ENCODE results near the gene TUBGCP6. TPM values are rescaled to one million over a fixed set of nuclear protein-coding genes. Genes with fewer than 3 reads are reported as not detected.
A peak's percentile ranks its signal among the peaks of the same experiment; 100 is the strongest.

The TUBGCP6 gene
- total RNA-seq, 1 donor from 2014 or later: 54.4 TPM

DNA sequence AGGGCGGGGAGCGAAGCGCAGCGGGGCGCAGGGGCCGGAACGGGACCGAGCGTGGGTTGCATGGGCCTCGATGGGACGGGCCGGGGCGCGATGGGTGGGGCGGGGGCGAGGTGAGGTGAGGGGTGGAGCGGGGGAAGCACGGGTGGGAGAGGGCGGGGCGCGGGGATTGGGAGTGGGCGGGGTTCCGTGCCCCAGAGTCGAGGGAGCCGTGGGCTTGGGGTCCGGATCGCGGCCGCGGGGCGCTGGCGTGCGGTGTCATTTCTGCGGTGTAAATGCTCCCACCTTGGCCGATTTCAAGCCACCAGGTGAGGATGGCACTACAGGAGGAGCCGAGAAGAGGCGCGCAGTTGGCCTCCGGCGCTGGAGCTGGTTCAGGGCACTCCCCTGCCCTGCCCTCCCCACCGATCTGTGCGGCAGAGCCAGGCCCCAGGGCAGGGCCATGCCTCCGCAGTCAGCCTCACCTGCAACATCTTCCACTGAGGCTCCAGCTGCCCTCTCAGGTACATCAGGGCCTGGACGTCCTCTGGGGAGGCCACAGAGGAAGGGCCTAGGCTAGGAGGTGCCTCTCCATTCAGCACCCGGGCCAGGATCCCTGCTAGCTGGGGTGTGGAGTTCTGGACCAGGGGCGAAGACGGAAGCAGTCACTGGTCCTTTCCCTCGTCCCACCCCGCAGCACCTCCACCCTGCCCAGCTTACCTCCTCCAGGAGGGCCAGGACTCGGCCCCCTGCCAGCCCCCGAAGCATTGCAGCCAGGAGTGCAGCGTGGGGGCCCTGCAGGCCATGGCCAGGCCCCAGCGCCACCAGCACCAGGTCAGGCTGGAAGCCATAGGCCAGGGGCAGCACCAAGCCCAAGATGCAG, 620 bp upstream of the TUBGCP6 start:
- H3K27ac Mint-ChIP-seq (ENCODE audit: unreplicated experiment): peak overlapping the region; percentile 98
- H3K9me3 Mint-ChIP-seq: no peaks in the 10 kb centered on the region
- peaks cover 2% of the 10 kb centered on the region for H3K27me3 Mint-ChIP-seq (ENCODE audit: low read depth)
- no peak for DNase-seq (ENCODE audit: low read depth, low spot score)
- H3K4me1 Mint-ChIP-seq: peaks cover 46% of the 10 kb centered on the region
- H3K36me3 Mint-ChIP-seq (ENCODE audit: low read depth): peaks cover 4% of the 10 kb centered on the region
- peak overlapping the region; percentile 98 for H3K4me3 Mint-ChIP-seq
- TF ChIP-seq, protein P1, sequence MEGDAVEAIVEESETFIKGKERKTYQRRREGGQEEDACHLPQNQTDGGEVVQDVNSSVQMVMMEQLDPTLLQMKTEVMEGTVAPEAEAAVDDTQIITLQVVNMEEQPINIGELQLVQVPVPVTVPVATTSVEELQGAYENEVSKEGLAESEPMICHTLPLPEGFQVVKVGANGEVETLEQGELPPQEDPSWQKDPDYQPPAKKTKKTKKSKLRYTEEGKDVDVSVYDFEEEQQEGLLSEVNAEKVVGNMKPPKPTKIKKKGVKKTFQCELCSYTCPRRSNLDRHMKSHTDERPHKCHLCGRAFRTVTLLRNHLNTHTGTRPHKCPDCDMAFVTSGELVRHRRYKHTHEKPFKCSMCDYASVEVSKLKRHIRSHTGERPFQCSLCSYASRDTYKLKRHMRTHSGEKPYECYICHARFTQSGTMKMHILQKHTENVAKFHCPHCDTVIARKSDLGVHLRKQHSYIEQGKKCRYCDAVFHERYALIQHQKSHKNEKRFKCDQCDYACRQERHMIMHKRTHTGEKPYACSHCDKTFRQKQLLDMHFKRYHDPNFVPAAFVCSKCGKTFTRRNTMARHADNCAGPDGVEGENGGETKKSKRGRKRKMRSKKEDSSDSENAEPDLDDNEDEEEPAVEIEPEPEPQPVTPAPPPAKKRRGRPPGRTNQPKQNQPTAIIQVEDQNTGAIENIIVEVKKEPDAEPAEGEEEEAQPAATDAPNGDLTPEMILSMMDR (conservative IDR thresholded peaks at IDR 0.05): no peak

GRCh38 chr22:50243685-50244419, 971 bp downstream of the TUBGCP6 start:
- peaks cover 4% of the 10 kb centered on the region for H3K36me3 Mint-ChIP-seq (ENCODE audit: low read depth)
- no peaks in the 10 kb centered on the region for H3K9me3 Mint-ChIP-seq
- peak overlapping the region; percentile 98 for H3K4me3 Mint-ChIP-seq
- DNase-seq (ENCODE audit: low read depth, low spot score): no peak
- TF ChIP-seq, protein P1 (conservative IDR thresholded peaks at IDR 0.05): no peak
- H3K27me3 Mint-ChIP-seq (ENCODE audit: low read depth): peaks cover 2% of the 10 kb centered on the region
- H3K27ac Mint-ChIP-seq (ENCODE audit: unreplicated experiment): peak overlapping the region; percentile 98
- H3K4me1 Mint-ChIP-seq: peaks cover 42% of the 10 kb centered on the region

- H3K4me3 Mint-ChIP-seq: peak overlapping the region; percentile 98
- H3K36me3 Mint-ChIP-seq (ENCODE audit: low read depth): peaks cover 4% of the 10 kb centered on the region
- TF ChIP-seq, protein P1 (conservative IDR thresholded peaks at IDR 0.05): no peak
- H3K27me3 Mint-ChIP-seq (ENCODE audit: low read depth): peaks cover 2% of the 10 kb centered on the region
- DNase-seq (ENCODE audit: low read depth, low spot score): no peak
- H3K27ac Mint-ChIP-seq (ENCODE audit: unreplicated experiment): no peak overlapping the region
- no peaks in the 10 kb centered on the region for H3K9me3 Mint-ChIP-seq
- peaks cover 37% of the 10 kb centered on the region for H3K4me1 Mint-ChIP-seq
Observed at GRCh38 chr22:50242406-50242949, 2.3 kb downstream of the TUBGCP6 start.

DNA sequence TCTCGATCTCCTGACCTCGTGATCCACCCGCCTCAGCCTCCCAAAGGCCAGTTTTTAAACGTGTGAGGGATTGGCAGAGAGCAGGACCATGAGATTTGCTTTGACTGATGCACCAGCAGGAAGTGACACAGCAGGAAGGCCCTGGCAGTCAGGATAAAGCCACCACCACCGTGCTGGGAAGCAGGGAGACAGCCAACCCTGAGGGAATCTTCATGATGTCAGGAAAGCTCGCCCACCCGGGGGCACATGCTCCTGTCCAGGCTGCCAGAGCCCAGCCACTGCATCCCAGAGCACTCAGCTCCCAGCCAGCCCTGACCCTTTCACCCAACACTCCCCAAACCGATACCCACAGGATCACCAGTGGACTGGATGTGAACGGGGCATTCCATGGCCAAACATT, 6.1 kb downstream of the TUBGCP6 start:
- no peak for DNase-seq (ENCODE audit: low read depth, low spot score)
- Mint-ChIP-seq H3K4me3 (no peak overlapping the region), H3K27me3 (ENCODE audit: low read depth) (no peaks in the 10 kb centered on the region), H3K27ac (ENCODE audit: unreplicated experiment) (no peak overlapping the region), H3K9me3 (no peaks in the 10 kb centered on the region), H3K36me3 (ENCODE audit: low read depth) (peaks cover 15% of the 10 kb centered on the region), H3K4me1 (peaks cover 26% of the 10 kb centered on the region)
- TF ChIP-seq, protein P1 (conservative IDR thresholded peaks at IDR 0.05): no peak

- TF ChIP-seq, protein P1 (conservative IDR thresholded peaks at IDR 0.05): peak; percentile 64
- H3K27me3 Mint-ChIP-seq (ENCODE audit: low read depth): no peaks in the 10 kb centered on the region
Observed at GRCh38 chr22:50236731-50237409, 8.0 kb downstream of the TUBGCP6 start.

More at GRCh38 chr22:50236731-50237409, 8.0 kb downstream of the TUBGCP6 start:
- Mint-ChIP-seq H3K9me3 (no peaks in the 10 kb centered on the region), H3K27ac (ENCODE audit: unreplicated experiment) (peak overlapping the region; percentile 92), H3K4me3 (peak overlapping the region; percentile 56), H3K36me3 (ENCODE audit: low read depth) (peaks cover 16% of the 10 kb centered on the region), H3K4me1 (peaks cover 11% of the 10 kb centered on the region)
- no peak for DNase-seq (ENCODE audit: low read depth, low spot score)
